Upper lobe of left lung (tissue), 6 donors: ENCODE measurements around the gene PAWR. TPM values are rescaled to one million over a fixed set of nuclear protein-coding genes. Genes with fewer than 3 reads are reported as not detected.

ENCODE experiments used
- ATAC-seq, 2 donors: fragments of 200-7000 bp; cut with Tn5 transposase; one replicate each; pipeline ENCODE4 v1.9.1; 2022; ENCODE audit warnings: mild to moderate bottlenecking in 2 of 2, moderate library complexity in 2 of 2; ENCODE audit not compliant: low FRiP score in 2 of 2
- DNase-seq, 2 donors: peaks; one replicate each; pipeline ENCODE4 v3.0.0-alpha.2; 2019 to 2020
- H3K27ac ChIP-seq, 4 donors: fragments of 200-600 bp; sonication (generic); one replicate each; pipeline ENCODE4 v1.5.1; 2016 to 2019
- H3K27me3 ChIP-seq, 4 donors: fragments of 200-600 bp; sonication (generic); one replicate each; pipeline ENCODE4 v1.5.1; 2017 to 2019
- H3K36me3 ChIP-seq, 4 donors: fragments of 200-600 bp; sonication (generic); one replicate each; pipeline ENCODE4 v1.5.1; 2016 to 2019
- H3K4me1 ChIP-seq, 4 donors: fragments of 200-600 bp; sonication (generic); one replicate each; pipeline ENCODE4 v1.5.1; 2018 to 2019
- H3K4me3 ChIP-seq, 4 donors: fragments of 200-600 bp; sonication (generic); one replicate each; pipeline ENCODE4 v1.5.1; 2017 to 2019; ENCODE audit warnings: mild to moderate bottlenecking in 2 of 4, moderate library complexity in 1 of 4
- H3K9me3 ChIP-seq, 4 donors: fragments of 200-600 bp; sonication (generic); one replicate each; pipeline ENCODE4 v1.5.1; 2018 to 2019
- CTCF ChIP-seq, 6 experiments: fragments of 450-650 bp in 4 of 6; fragments of 200-600 bp in 2 of 6; sonication (generic) in 2 of 6; IDR thresholded peaks; one replicate each; pipeline ENCODE4 v1.5.1; 2016 to 2019; ENCODE audit warnings: antibody characterized with exemption in 6 of 6
- EP300 ChIP-seq, 4 donors: sonication (generic); formaldehyde crosslinking; IDR thresholded peaks; one replicate each; pipeline ENCODE4 v1.5.1; 2017; ENCODE audit warnings: antibody characterized with exemption in 4 of 4, control low read depth in 2 of 4
- POLR2A ChIP-seq, 4 donors: fragments of 450-650 bp; IDR thresholded peaks; one replicate each; pipeline ENCODE4 v1.5.1; 2016 to 2017; ENCODE audit warnings: antibody characterized with exemption in 4 of 4, mild to moderate bottlenecking in 2 of 4
- POLR2AphosphoS5 ChIP-seq, 2 donors: sonication (generic); formaldehyde crosslinking; IDR thresholded peaks; one replicate each; pipeline ENCODE4 v1.5.1; 2017; ENCODE audit warnings: antibody characterized with exemption in 2 of 2
- WGBS, 2 donors: methylation state at CpG; one replicate each; pipeline ENCODE4 v1.1.5; 2017 to 2018; 5-methylcytosine and 5-hydroxymethylcytosine counted together
- total RNA-seq, 6 donors: library from RNA; depleted of rRNA in 4 of 6; stranded (reverse); fragments of >200 nt in 4 of 6; gene quantifications; one replicate each; pipeline versions ENCODE4 v1.1.0 to v1.2.1, GENCODE V29; 2016 to 2021
- donor health status: DM: no; HTN: no; CAD: no; lungs with moderate emphysema.
- donor health status: DM: no; HTN: yes; CAD: no; lungs with severe emphysema.

The PAWR gene
- total RNA-seq, 6 donors from 2014 or later: 45.1 to 88.0 (median 58.3) TPM

GRCh38 chr12:79552192-79552591 lies 138.6 kb downstream of the PAWR start:
- Histone ChIP-seq H3K4me3 (no peak overlapping the region), H3K27me3 (no peaks in the 10 kb centered on the region), H3K9me3 (no peaks in the 10 kb centered on the region), H3K4me1 (peaks cover 20 to 38% (median 26%) of the 10 kb centered on the region in 4 donors), H3K36me3 (peaks cover 0 to 7% (median 0%) of the 10 kb centered on the region in 4 donors), H3K27ac (no peak overlapping the region)
- ATAC-seq (no peak), DNase-seq (no peak)
- TF ChIP-seq POLR2AphosphoS5 (IDR thresholded peaks at IDR 0.05): no peak
- no peak for TF ChIP-seq CTCF (IDR thresholded peaks at IDR 0.05)
- TF ChIP-seq POLR2A (IDR thresholded peaks at IDR 0.05): no peak
- no peak for TF ChIP-seq EP300 (IDR thresholded peaks at IDR 0.05)
- WGBS, 2 donors: 89 to 94% methylated on average over 6 of the region's 6 CpGs

- no peaks in the 10 kb centered on the region for H3K27me3 ChIP-seq
- no peak for TF ChIP-seq POLR2AphosphoS5 (IDR thresholded peaks at IDR 0.05)
- no peak for TF ChIP-seq EP300 (IDR thresholded peaks at IDR 0.05)
- TF ChIP-seq POLR2A (IDR thresholded peaks at IDR 0.05): no peak
- no peaks in the 10 kb centered on the region for H3K9me3 ChIP-seq
- peaks cover 19 to 24% (median 21%) of the 10 kb centered on the region in 4 donors for H3K4me1 ChIP-seq
- H3K36me3 ChIP-seq: peaks cover 0 to 7% (median 0%) of the 10 kb centered on the region in 4 donors
- H3K4me3 ChIP-seq: no peak overlapping the region
- WGBS, 2 donors: 75 to 83% methylated on average over 4 of the region's 4 CpGs
- peak overlapping the region in 2 of 4 donors; percentile 75 to 79 for H3K27ac ChIP-seq
- DNase-seq (no peak), ATAC-seq (no peak)
Measured at GRCh38 chr12:79549531-79550271, 141.1 kb downstream of the PAWR start.

- Histone ChIP-seq H3K36me3 (peaks cover 0 to 7% (median 0%) of the 10 kb centered on the region in 4 donors), H3K9me3 (no peaks in the 10 kb centered on the region), H3K27me3 (no peaks in the 10 kb centered on the region), H3K4me1 (peaks cover 18 to 24% (median 20%) of the 10 kb centered on the region in 4 donors), H3K27ac (peak overlapping the region; percentile 52 to 79 (median 74)), H3K4me3 (no peak overlapping the region)
- ATAC-seq: no peak
- no peak for TF ChIP-seq EP300 (IDR thresholded peaks at IDR 0.05)
- no peak for TF ChIP-seq CTCF (IDR thresholded peaks at IDR 0.05)
- TF ChIP-seq POLR2A (IDR thresholded peaks at IDR 0.05): no peak
- no peak for TF ChIP-seq POLR2AphosphoS5 (IDR thresholded peaks at IDR 0.05)
- no peak for DNase-seq
Measured at GRCh38 chr12:79548610-79548924, 142.2 kb downstream of the PAWR start.

DNA sequence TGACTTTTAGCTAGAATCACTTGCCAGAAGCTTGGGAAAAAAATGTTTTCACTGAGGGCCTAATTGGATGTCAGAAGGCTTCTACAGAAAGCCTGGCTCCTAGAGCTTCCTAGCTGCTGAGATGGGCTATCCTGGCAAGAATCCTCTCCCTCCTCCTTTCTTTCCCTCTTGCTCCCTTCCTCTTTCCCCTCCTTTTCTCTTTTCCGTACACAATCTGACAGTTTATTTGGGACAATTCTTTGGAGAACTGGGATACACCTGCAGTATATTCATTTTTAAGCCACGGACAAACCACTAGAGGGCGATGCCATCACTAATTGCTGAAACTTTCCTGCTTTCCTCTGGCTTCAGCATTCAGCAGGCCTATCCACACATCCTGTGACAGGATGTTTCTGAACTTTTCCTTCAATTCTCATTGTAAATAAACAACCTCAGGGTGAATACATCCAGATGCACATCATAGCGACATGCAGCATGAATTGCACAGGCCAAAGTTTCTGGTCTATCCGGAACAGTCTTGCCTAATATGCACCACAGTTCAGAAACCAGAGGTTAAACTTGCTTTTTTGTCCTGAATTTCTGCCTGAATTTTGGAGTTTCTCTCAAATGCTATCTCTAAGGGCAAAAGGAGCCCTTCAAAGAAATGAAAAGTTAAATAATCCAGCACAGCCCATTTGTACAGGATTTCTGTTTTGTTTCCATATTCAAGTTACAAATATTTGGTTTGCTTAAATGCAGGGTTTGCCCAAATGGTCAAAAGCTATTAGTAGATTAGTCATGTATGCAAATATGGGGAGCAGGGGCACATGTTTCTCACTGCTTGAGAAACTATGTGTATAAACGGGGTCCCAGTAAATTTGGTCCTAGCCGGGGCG lies 142.8 kb downstream of the PAWR start:
- H3K4me1 ChIP-seq: peaks cover 18 to 24% (median 20%) of the 10 kb centered on the region in 4 donors
- H3K27me3 ChIP-seq: no peaks in the 10 kb centered on the region
- peaks cover 0 to 6% (median 0%) of the 10 kb centered on the region in 4 donors for H3K36me3 ChIP-seq
- peak; percentile 48 to 76 (median 64) for TF ChIP-seq CTCF (IDR thresholded peaks at IDR 0.05)
- peak in 1 of 2 donors; percentile 53 for TF ChIP-seq POLR2AphosphoS5 (IDR thresholded peaks at IDR 0.05)
- peak in 1 of 4 donors; percentile 15 for TF ChIP-seq EP300 (IDR thresholded peaks at IDR 0.05)
- TF ChIP-seq POLR2A (IDR thresholded peaks at IDR 0.05): no peak
- H3K4me3 ChIP-seq: no peak overlapping the region
- DNase-seq: no peak
- peak; percentile 71 to 82 for ATAC-seq
- H3K27ac ChIP-seq: peak overlapping the region; percentile 52 to 79 (median 74)
- 41 to 45% methylated on average over 8 of the region's 8 CpGs for WGBS, 2 donors
- no peaks in the 10 kb centered on the region for H3K9me3 ChIP-seq
